Fibroblast of the aortic adventitia (primary cell): Measurements from ENCODE around the gene SCYGR8. TPM values are rescaled to one million over a fixed set of nuclear protein-coding genes. Genes with fewer than 3 reads are reported as not detected.

Source experiments
- DNase-seq: peaks from one replicate; pipeline ENCODE4 v3.0.0-alpha.2; 2010; ENCODE audit warnings: low read depth
- H3K4me3 ChIP-seq: 2 replicates; pipeline ENCODE4 v1.5.1; 2011; ENCODE audit warnings: low read depth, mild to moderate bottlenecking, control low read depth, low read length, moderate library complexity
- CTCF ChIP-seq: IDR thresholded peaks from 2 replicates; pipeline ENCODE4 v1.5.1; 2011; ENCODE audit warnings: mild to moderate bottlenecking, low read length, control low read depth, inconsistent platforms; ENCODE audit not compliant: insufficient read depth
- total RNA-seq: library from RNA; depleted of rRNA; stranded (reverse); fragments of >200 nt; gene quantifications from 2 replicates; pipeline ENCODE4 v1.2.3, GENCODE V29; 2012; ENCODE audit warnings: low replicate concordance

The SCYGR8 gene
- total RNA-seq, 1 donor, result not detected

- TF ChIP-seq CTCF, result no peak
- H3K4me3 ChIP-seq, result no peak overlapping the region
- peak; percentile 42 for DNase-seq
Measured at GRCh38 chr2:227761740-227762476, 16.2 kb downstream of the SCYGR8 start.

GRCh38 chr2:227765788-227766372 is 20.2 kb downstream of the SCYGR8 start:
- no peak overlapping the region for H3K4me3 ChIP-seq
- TF ChIP-seq CTCF, result no peak
- no peak for DNase-seq

GRCh38 chr2:227766373-227766883 is 20.7 kb downstream of the SCYGR8 start:
- no peak overlapping the region for H3K4me3 ChIP-seq
- peak; percentile 84 for TF ChIP-seq CTCF
- peak; percentile 83 for DNase-seq

GRCh38 chr2:227767830-227768229 is 22.1 kb downstream of the SCYGR8 start:
- no peak for TF ChIP-seq CTCF
- no peak overlapping the region for H3K4me3 ChIP-seq
- no peak for DNase-seq

- no peak overlapping the region for H3K4me3 ChIP-seq
- no peak for TF ChIP-seq CTCF
- no peak for DNase-seq
Measured at GRCh38 chr2:227772197-227772661, 26.5 kb downstream of the SCYGR8 start.

- TF ChIP-seq CTCF, result no peak
- peak; percentile 13 for DNase-seq
- H3K4me3 ChIP-seq, result no peak overlapping the region
Measured at GRCh38 chr2:227772932-227773331, 27.2 kb downstream of the SCYGR8 start.
